Astrocyte (in vitro differentiated cells and primary cell): ENCODE results near the gene ZSWIM8.

Experiments
- EZH2 ChIP-seq: IDR thresholded peaks from 2 replicates; pipeline ENCODE4 v1.6.1; 2012; ENCODE audit warnings: mild to moderate bottlenecking, low read length, inconsistent platforms; ENCODE audit not compliant: insufficient read depth
- TF ChIP-seq, protein P1 (sequence below): IDR thresholded peaks from 2 replicates; pipeline ENCODE4 v1.5.1; 2011; ENCODE audit warnings: low read depth, mild to moderate bottlenecking, inconsistent platforms, low read length, moderate library complexity; ENCODE audit not compliant: insufficient read depth

DNA sequence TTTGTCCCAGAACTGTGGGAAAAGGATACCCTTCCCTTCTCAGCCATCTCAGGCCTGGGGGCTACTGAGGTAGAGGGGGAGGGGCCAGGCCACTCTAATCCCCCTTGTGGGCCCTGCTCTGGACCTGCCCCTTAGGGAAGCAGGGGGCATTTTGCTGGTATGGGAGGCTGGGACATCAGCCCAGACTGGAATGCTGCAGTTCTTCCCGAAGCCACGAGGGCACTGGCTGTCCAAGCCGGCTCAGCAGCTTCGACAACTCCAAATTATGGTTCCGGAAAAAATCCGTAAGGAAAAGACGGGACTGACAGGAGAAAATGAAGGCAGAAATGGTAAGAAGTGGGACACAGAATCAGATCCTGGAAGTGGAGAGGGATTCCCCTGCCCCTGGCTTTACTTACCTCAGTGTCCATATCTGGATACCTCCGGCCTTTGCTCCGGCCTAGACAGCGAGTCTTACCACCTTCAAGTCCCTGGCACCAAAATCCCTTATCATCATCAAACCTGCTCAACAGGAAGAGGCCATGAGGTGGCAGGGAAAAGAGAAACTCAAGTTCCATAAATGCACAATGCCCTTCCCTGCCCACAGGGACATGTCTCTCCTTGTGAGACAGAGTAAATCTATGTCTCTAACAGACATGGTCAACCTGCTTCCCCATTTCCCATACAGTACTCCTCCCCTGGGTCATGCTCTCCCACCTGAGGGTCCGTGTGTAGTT is 17.0 kb downstream of the ZSWIM8 start:
- TF ChIP-seq, protein P1, sequence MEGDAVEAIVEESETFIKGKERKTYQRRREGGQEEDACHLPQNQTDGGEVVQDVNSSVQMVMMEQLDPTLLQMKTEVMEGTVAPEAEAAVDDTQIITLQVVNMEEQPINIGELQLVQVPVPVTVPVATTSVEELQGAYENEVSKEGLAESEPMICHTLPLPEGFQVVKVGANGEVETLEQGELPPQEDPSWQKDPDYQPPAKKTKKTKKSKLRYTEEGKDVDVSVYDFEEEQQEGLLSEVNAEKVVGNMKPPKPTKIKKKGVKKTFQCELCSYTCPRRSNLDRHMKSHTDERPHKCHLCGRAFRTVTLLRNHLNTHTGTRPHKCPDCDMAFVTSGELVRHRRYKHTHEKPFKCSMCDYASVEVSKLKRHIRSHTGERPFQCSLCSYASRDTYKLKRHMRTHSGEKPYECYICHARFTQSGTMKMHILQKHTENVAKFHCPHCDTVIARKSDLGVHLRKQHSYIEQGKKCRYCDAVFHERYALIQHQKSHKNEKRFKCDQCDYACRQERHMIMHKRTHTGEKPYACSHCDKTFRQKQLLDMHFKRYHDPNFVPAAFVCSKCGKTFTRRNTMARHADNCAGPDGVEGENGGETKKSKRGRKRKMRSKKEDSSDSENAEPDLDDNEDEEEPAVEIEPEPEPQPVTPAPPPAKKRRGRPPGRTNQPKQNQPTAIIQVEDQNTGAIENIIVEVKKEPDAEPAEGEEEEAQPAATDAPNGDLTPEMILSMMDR = no peak
- TF ChIP-seq EZH2 = no peak
